TTC549 (cell line): Measurements from ENCODE around the gene NCOR1.
"Not testable (repeated sequence)": the region's sequence is repeated elsewhere in the genome, so short reads cannot be mapped to it uniquely, and the experiment has no call there.

Experiments used
- FAIRE-seq: peaks from 2 replicates; lab custom pipeline; 2012; peaks lifted over from hg19 to GRCh38; lab: Jason Lieb, UNC

Gene NCOR1

GRCh38 chr17:16086957-16087356, 128.4 kb downstream of the NCOR1 start:
- FAIRE-seq, result no peak

- FAIRE-seq, result no peak
Observed at GRCh38 chr17:16085066-16085699, 130.2 kb downstream of the NCOR1 start.

- no peak for FAIRE-seq
Observed at GRCh38 chr17:16083223-16083622, 132.1 kb downstream of the NCOR1 start.

- no peak for FAIRE-seq
Observed at GRCh38 chr17:16081507-16082087, 133.7 kb downstream of the NCOR1 start.

GRCh38 chr17:16080366-16080765, 135.0 kb downstream of the NCOR1 start:
- FAIRE-seq, result no peak

GRCh38 chr17:16075949-16076348, 139.4 kb downstream of the NCOR1 start:
- no peak for FAIRE-seq

GRCh38 chr17:16074423-16074822, 140.9 kb downstream of the NCOR1 start:
- no peak for FAIRE-seq

- FAIRE-seq, result no peak
Observed at GRCh38 chr17:16073845-16074244, 141.5 kb downstream of the NCOR1 start.

GRCh38 chr17:16072031-16072430, 143.3 kb downstream of the NCOR1 start:
- FAIRE-seq, result no peak

GRCh38 chr17:16068323-16068722, 147.0 kb downstream of the NCOR1 start:
- FAIRE-seq, result no peak

- no peak for FAIRE-seq
Observed at GRCh38 chr17:16066125-16066524, 149.2 kb downstream of the NCOR1 start.

- no peak for FAIRE-seq
Observed at GRCh38 chr17:16061631-16062030, 153.7 kb downstream of the NCOR1 start.

GRCh38 chr17:16055139-16055538, 160.2 kb downstream of the NCOR1 start:
- not testable (repeated sequence) for FAIRE-seq

- FAIRE-seq, result no peak
Observed at GRCh38 chr17:16052486-16052885, 162.8 kb downstream of the NCOR1 start.

- FAIRE-seq, result no peak
Observed at GRCh38 chr17:16050844-16051243, 164.5 kb downstream of the NCOR1 start.

- no peak for FAIRE-seq
Observed at GRCh38 chr17:16048811-16049449, 166.4 kb downstream of the NCOR1 start.

- no peak for FAIRE-seq
Observed at GRCh38 chr17:16046966-16047365, 168.4 kb downstream of the NCOR1 start.

- FAIRE-seq, result no peak
Observed at GRCh38 chr17:16044487-16044886, 170.8 kb downstream of the NCOR1 start.

- no peak for FAIRE-seq
Observed at GRCh38 chr17:16040710-16041251, 174.6 kb downstream of the NCOR1 start.

GRCh38 chr17:16037636-16038035, 177.7 kb downstream of the NCOR1 start:
- no peak for FAIRE-seq

GRCh38 chr17:16036261-16036660, 179.1 kb downstream of the NCOR1 start:
- FAIRE-seq, result no peak

- no peak for FAIRE-seq
Observed at GRCh38 chr17:16033729-16034349, 181.5 kb downstream of the NCOR1 start.
